ENCODE data around the gene PELI2.

PELI2 gene

DNA sequence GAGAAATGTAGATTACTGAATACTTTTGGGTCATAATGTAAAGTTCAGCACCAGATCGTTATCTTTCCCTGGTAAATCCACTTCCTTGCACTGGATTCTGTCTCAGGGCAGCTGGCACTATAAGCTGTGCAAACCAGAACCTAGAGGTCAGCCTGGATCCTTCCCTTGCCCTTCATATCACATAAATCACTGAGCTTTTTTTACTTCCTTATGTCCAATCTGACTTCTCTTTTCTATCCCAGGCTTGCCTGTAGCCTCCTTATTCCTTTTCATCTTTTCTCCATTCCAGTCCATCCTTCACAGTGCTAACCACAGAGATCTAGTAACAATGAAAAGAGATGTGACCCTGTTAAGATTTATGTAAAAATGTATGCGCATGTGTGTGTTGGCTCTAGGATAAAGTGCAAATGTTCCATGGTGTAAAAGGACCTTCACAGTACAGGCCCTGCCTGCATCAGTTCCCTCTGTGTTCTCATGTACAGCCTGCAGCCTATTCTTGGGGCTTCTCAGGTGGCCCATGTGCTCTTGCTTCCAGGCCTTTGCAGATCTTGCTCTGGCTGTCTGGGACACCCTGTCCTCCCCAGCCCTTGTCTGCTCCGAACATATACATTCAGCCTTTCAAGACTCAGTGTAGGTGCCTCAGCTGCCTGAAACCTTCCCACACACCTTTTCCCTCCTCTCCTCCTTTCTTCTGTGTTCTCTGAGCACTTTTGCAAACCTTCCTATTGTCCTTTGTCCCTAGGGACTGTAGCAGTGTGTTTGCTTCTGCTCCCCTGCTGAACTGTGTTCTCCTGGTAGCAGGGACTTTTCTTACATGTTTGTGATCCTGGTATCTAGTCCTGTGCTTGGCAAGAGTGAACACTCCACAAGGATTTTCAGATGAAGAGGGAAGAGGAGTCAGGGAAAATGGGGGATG lies 30.0 kb downstream of the PELI2 start:
- no peaks in the 10 kb centered on the region for H3K36me3 Mint-ChIP-seq (ENCODE audit: low read depth)
- no peaks in the 10 kb centered on the region for H3K9me3 Mint-ChIP-seq
- H3K27ac Mint-ChIP-seq, result peak overlapping the region; percentile 47
- peaks cover 29% of the 10 kb centered on the region for H3K4me1 Mint-ChIP-seq
- no peaks in the 10 kb centered on the region for H3K27me3 Mint-ChIP-seq (ENCODE audit: low read depth, poor library complexity)
- no peak overlapping the region for H3K4me3 Mint-ChIP-seq
- DNase-seq, result no peak
- TF ChIP-seq, protein P1, sequence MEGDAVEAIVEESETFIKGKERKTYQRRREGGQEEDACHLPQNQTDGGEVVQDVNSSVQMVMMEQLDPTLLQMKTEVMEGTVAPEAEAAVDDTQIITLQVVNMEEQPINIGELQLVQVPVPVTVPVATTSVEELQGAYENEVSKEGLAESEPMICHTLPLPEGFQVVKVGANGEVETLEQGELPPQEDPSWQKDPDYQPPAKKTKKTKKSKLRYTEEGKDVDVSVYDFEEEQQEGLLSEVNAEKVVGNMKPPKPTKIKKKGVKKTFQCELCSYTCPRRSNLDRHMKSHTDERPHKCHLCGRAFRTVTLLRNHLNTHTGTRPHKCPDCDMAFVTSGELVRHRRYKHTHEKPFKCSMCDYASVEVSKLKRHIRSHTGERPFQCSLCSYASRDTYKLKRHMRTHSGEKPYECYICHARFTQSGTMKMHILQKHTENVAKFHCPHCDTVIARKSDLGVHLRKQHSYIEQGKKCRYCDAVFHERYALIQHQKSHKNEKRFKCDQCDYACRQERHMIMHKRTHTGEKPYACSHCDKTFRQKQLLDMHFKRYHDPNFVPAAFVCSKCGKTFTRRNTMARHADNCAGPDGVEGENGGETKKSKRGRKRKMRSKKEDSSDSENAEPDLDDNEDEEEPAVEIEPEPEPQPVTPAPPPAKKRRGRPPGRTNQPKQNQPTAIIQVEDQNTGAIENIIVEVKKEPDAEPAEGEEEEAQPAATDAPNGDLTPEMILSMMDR (IDR thresholded peaks at IDR 0.05), result no peak

DNA sequence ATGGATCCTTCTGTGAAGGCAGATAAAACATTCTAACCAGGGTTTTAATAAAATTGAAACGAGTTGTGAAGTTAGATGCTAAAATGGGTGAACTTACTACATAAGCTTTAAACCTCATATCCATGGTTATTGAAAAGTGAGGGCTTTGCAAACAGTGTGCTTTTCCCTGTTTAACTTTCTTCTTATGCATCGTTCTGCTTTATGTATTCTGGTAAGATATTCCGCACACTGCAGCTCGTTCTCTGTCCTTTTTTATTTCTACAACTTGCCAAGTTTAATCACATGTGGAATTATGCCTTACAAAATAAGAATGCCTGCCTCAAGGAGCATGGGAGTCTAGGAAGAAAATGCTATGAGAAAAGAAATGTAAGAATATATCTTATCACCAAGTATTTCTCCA lies 30.9 kb downstream of the PELI2 start:
- DNase-seq, result no peak
- TF ChIP-seq, protein P1 (IDR thresholded peaks at IDR 0.05), result no peak
- no peaks in the 10 kb centered on the region for H3K27me3 Mint-ChIP-seq (ENCODE audit: low read depth, poor library complexity)
- no peaks in the 10 kb centered on the region for H3K36me3 Mint-ChIP-seq (ENCODE audit: low read depth)
- no peaks in the 10 kb centered on the region for H3K9me3 Mint-ChIP-seq
- H3K27ac Mint-ChIP-seq, result no peak overlapping the region
- peaks cover 29% of the 10 kb centered on the region for H3K4me1 Mint-ChIP-seq
- no peak overlapping the region for H3K4me3 Mint-ChIP-seq

DNA sequence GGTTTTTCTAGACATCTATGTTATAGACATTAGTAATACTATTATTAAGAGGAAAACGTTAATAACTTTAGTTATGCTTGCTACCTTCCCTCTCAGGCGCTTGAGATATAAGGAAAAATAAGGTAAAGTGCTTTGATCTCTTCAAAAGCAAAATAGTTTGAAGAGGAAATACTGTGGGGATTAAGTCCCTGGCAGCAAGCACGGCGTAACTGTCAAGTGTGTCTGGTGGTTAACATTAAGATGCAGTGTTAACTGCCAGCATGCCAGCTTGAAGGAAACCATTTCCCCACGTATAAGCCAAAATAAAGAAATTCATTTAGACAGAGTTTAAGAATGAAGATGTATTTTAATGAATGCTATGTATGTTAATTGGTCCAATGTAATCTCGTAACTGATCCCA lies 31.8 kb downstream of the PELI2 start:
- TF ChIP-seq, protein P1 (IDR thresholded peaks at IDR 0.05), result no peak
- Mint-ChIP-seq H3K4me1 (peaks cover 26% of the 10 kb centered on the region), H3K27ac (no peak overlapping the region)

DNA sequence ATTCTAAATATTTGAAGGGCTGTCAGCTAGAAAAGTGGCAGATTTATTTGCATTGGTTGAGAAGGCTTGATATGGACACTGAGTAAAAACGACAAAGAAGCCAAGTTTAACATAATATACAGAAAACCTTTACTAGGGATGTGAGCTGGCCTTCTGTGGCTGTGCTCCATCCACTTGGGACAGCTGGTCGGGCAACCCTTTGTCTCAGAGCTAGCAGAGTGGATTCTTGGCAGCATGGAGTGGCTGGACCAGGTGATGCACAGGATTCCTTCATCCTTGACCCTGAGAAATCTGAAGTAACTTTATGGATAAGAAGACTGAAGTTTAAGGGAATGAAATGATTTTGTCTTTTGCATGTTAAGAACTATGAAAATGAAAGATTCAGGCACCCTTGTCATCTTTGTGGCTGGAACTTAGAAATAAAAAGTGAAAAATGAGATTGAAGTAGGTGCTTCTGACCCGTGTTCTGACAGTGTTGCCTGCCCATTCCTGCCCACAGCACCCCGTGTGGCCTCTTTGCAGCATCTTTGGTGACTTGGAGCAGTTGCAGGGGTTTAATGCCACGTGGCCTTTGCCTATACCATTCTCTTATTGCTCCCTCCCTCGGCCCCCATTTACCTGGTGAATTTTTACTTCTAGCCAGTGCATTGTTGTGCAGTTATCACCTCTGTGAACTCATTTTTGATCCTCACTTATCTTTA lies 32.6 kb downstream of the PELI2 start:
- Mint-ChIP-seq H3K9me3 (peaks cover 11% of the 10 kb centered on the region), H3K4me1 (peaks cover 20% of the 10 kb centered on the region), H3K36me3 (ENCODE audit: low read depth) (peaks cover 9% of the 10 kb centered on the region), H3K27me3 (ENCODE audit: low read depth, poor library complexity) (no peaks in the 10 kb centered on the region), H3K4me3 (no peak overlapping the region), H3K27ac (no peak overlapping the region)
- TF ChIP-seq, protein P1 (IDR thresholded peaks at IDR 0.05), result no peak
- no peak for DNase-seq

More for the DNA sequence above, 31.8 kb downstream of the PELI2 start:
- no peak overlapping the region for H3K4me3 Mint-ChIP-seq
- no peaks in the 10 kb centered on the region for H3K27me3 Mint-ChIP-seq (ENCODE audit: low read depth, poor library complexity)
- peaks cover 7% of the 10 kb centered on the region for H3K9me3 Mint-ChIP-seq
- peaks cover 7% of the 10 kb centered on the region for H3K36me3 Mint-ChIP-seq (ENCODE audit: low read depth)
- no peak for DNase-seq

DNA sequence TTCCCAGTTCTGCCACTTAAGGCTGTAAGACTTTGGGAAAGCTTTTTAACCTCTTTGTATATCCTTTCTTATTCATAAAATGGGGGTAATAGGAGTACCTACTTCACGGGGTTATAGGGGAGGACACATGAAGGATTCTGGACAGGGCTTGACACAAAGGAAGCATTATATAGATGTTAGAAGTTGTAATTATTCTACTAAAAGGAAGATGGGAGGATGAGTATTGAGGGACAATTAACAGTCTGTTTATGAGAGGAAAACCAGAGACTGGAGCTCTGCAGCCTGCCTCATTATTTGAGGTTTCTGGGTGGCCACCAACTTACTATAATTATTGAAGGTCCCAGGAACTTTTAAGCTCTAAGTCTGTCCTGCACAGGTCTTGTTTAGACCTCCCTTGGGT lies 34.0 kb downstream of the PELI2 start:
- Mint-ChIP-seq H3K4me1 (peaks cover 17% of the 10 kb centered on the region), H3K36me3 (ENCODE audit: low read depth) (peaks cover 9% of the 10 kb centered on the region), H3K27ac (no peak overlapping the region), H3K9me3 (peaks cover 11% of the 10 kb centered on the region), H3K4me3 (no peak overlapping the region), H3K27me3 (ENCODE audit: low read depth, poor library complexity) (no peaks in the 10 kb centered on the region)
- no peak for DNase-seq
- TF ChIP-seq, protein P1 (IDR thresholded peaks at IDR 0.05), result no peak
